Memory B cell (primary cell): ENCODE results near the gene TUBA4A.
"Not testable (repeated sequence)": the region's sequence is repeated elsewhere in the genome, so short reads cannot be mapped to it uniquely, and the experiment has no call there.

Experiments used
- ATAC-seq: fragments of 150-1000 bp; cut with Tn5 transposase; 2 replicates; pipeline ENCODE4 v1.10.0; 2021; ENCODE audit warnings: low read depth, mild to moderate bottlenecking, moderate library complexity
- DNase-seq, 2 donors: peaks; one replicate each; pipeline ENCODE4 v3.0.0; 2022; ENCODE audit warnings: low spot score in 2 of 2
- H3K27ac Mint-ChIP-seq: one replicate; pipeline ENCODE4 v1.8.0; 2022; ENCODE audit warnings: mild to moderate bottlenecking, moderate library complexity, mixed read lengths
- H3K27me3 Mint-ChIP-seq: one replicate; pipeline ENCODE4 v1.8.0; 2022; ENCODE audit warnings: mixed read lengths
- H3K36me3 Mint-ChIP-seq: one replicate; pipeline ENCODE4 v1.8.0; 2022; ENCODE audit warnings: mild to moderate bottlenecking, mixed read lengths
- H3K4me1 Mint-ChIP-seq: one replicate; pipeline ENCODE4 v1.8.0; 2022; ENCODE audit warnings: mixed read lengths
- H3K4me3 Mint-ChIP-seq: one replicate; pipeline ENCODE4 v1.8.0; 2022; ENCODE audit warnings: mild to moderate bottlenecking, moderate library complexity, mixed read lengths
- H3K9me3 Mint-ChIP-seq: one replicate; pipeline ENCODE4 v1.8.0; 2022; ENCODE audit warnings: mixed read lengths

TUBA4A gene

GRCh38 chr2:219291394-219291793 is 37.7 kb upstream of the TUBA4A start:
- Mint-ChIP-seq H3K4me1 (peaks cover 10% of the 10 kb centered on the region), H3K4me3 (no peak overlapping the region), H3K36me3 (no peaks in the 10 kb centered on the region), H3K27me3 (no peaks in the 10 kb centered on the region), H3K27ac (no peak overlapping the region), H3K9me3 (no peaks in the 10 kb centered on the region)
- ATAC-seq (no peak), DNase-seq (no peak)

GRCh38 chr2:219290381-219291171 is 36.9 kb upstream of the TUBA4A start:
- Mint-ChIP-seq H3K27me3 (no peaks in the 10 kb centered on the region), H3K36me3 (peaks cover 1% of the 10 kb centered on the region), H3K4me1 (peaks cover 8% of the 10 kb centered on the region), H3K4me3 (no peak overlapping the region), H3K27ac (no peak overlapping the region), H3K9me3 (no peaks in the 10 kb centered on the region)
- no peak for ATAC-seq
- no peak for DNase-seq

- DNase-seq = no peak
- H3K4me3 Mint-ChIP-seq = no peak overlapping the region
- peaks cover 4% of the 10 kb centered on the region for H3K36me3 Mint-ChIP-seq
- no peak overlapping the region for H3K27ac Mint-ChIP-seq
- no peaks in the 10 kb centered on the region for H3K9me3 Mint-ChIP-seq
- no peaks in the 10 kb centered on the region for H3K27me3 Mint-ChIP-seq
- H3K4me1 Mint-ChIP-seq = peaks cover 9% of the 10 kb centered on the region
- ATAC-seq = no peak
These were observed 36.0 kb upstream of the TUBA4A start for GRCh38 chr2:219289537-219290361.

GRCh38 chr2:219289195-219289536 is 35.4 kb upstream of the TUBA4A start:
- Mint-ChIP-seq H3K4me1 (peaks cover 5% of the 10 kb centered on the region), H3K4me3 (no peak overlapping the region), H3K27me3 (no peaks in the 10 kb centered on the region), H3K36me3 (peaks cover 4% of the 10 kb centered on the region), H3K27ac (no peak overlapping the region), H3K9me3 (no peaks in the 10 kb centered on the region)
- DNase-seq (no peak), ATAC-seq (no peak)

- DNase-seq = no peak
- no peak overlapping the region for H3K27ac Mint-ChIP-seq
These were observed 34.0 kb upstream of the TUBA4A start for GRCh38 chr2:219287580-219288265.

GRCh38 chr2:219287116-219287440 is 33.4 kb upstream of the TUBA4A start:
- H3K27me3 Mint-ChIP-seq, H3K9me3 Mint-ChIP-seq, ATAC-seq, H3K4me3 Mint-ChIP-seq, DNase-seq: not testable (repeated sequence)
- H3K27ac Mint-ChIP-seq = peak overlapping the region; percentile 11
- H3K36me3 Mint-ChIP-seq = peaks cover 12% of the 10 kb centered on the region
- H3K4me1 Mint-ChIP-seq = peaks cover 12% of the 10 kb centered on the region

More at GRCh38 chr2:219287580-219288265, 34.0 kb upstream of the TUBA4A start:
- H3K4me3 Mint-ChIP-seq = no peak overlapping the region
- peaks cover 8% of the 10 kb centered on the region for H3K4me1 Mint-ChIP-seq
- H3K36me3 Mint-ChIP-seq = peaks cover 12% of the 10 kb centered on the region
- ATAC-seq = no peak
- H3K27me3 Mint-ChIP-seq = no peaks in the 10 kb centered on the region
- no peaks in the 10 kb centered on the region for H3K9me3 Mint-ChIP-seq

GRCh38 chr2:219286436-219287115 is 32.9 kb upstream of the TUBA4A start:
- H3K4me1 Mint-ChIP-seq = peaks cover 12% of the 10 kb centered on the region
- peak overlapping the region; percentile 11 for H3K27ac Mint-ChIP-seq
- H3K27me3 Mint-ChIP-seq = no peaks in the 10 kb centered on the region
- H3K4me3 Mint-ChIP-seq = no peak overlapping the region
- no peaks in the 10 kb centered on the region for H3K9me3 Mint-ChIP-seq
- peak; percentile 26 for ATAC-seq
- peaks cover 12% of the 10 kb centered on the region for H3K36me3 Mint-ChIP-seq
- no peak for DNase-seq

GRCh38 chr2:219285894-219286425 is 32.2 kb upstream of the TUBA4A start:
- Mint-ChIP-seq H3K4me1 (peaks cover 15% of the 10 kb centered on the region), H3K9me3 (no peaks in the 10 kb centered on the region), H3K27me3 (no peaks in the 10 kb centered on the region), H3K27ac (no peak overlapping the region), H3K36me3 (peaks cover 15% of the 10 kb centered on the region), H3K4me3 (no peak overlapping the region)
- ATAC-seq (no peak), DNase-seq (no peak)

GRCh38 chr2:219285373-219285735 is 31.6 kb upstream of the TUBA4A start:
- H3K4me3 Mint-ChIP-seq = no peak overlapping the region
- no peak overlapping the region for H3K27ac Mint-ChIP-seq
- H3K36me3 Mint-ChIP-seq = peaks cover 15% of the 10 kb centered on the region
- no peak for DNase-seq
- H3K4me1 Mint-ChIP-seq = peaks cover 18% of the 10 kb centered on the region
- ATAC-seq = no peak
- H3K27me3 Mint-ChIP-seq = no peaks in the 10 kb centered on the region
- no peaks in the 10 kb centered on the region for H3K9me3 Mint-ChIP-seq

GRCh38 chr2:219284501-219285372 is 31.0 kb upstream of the TUBA4A start:
- H3K4me1 Mint-ChIP-seq = peaks cover 22% of the 10 kb centered on the region
- H3K27me3 Mint-ChIP-seq = no peaks in the 10 kb centered on the region
- H3K27ac Mint-ChIP-seq = no peak overlapping the region
- no peak for DNase-seq
- H3K36me3 Mint-ChIP-seq = peaks cover 15% of the 10 kb centered on the region
- H3K9me3 Mint-ChIP-seq = no peaks in the 10 kb centered on the region
- ATAC-seq = no peak
- no peak overlapping the region for H3K4me3 Mint-ChIP-seq

- ATAC-seq = no peak
- Mint-ChIP-seq H3K4me3 (no peak overlapping the region), H3K36me3 (peaks cover 15% of the 10 kb centered on the region), H3K4me1 (peaks cover 29% of the 10 kb centered on the region), H3K9me3 (no peaks in the 10 kb centered on the region), H3K27ac (peak overlapping the region; percentile 97), H3K27me3 (no peaks in the 10 kb centered on the region)
- no peak for DNase-seq
These were observed 29.3 kb upstream of the TUBA4A start for GRCh38 chr2:219282943-219283581.

GRCh38 chr2:219282375-219282774 is 28.7 kb upstream of the TUBA4A start:
- H3K4me3 Mint-ChIP-seq = no peak overlapping the region
- DNase-seq = no peak
- ATAC-seq = no peak
- no peaks in the 10 kb centered on the region for H3K9me3 Mint-ChIP-seq
- H3K36me3 Mint-ChIP-seq = peaks cover 15% of the 10 kb centered on the region
- H3K4me1 Mint-ChIP-seq = peaks cover 31% of the 10 kb centered on the region
- H3K27me3 Mint-ChIP-seq = no peaks in the 10 kb centered on the region
- peak overlapping the region; percentile 97 for H3K27ac Mint-ChIP-seq
